WERI-Rb-1 (cell line): ENCODE results near the gene ACAD8.

Experiments
- DNase-seq: peaks from one replicate; pipeline ENCODE4 v3.0.0-alpha.2; 2020
- H3K27ac ChIP-seq: fragments of 250-450 bp; sonication (Bioruptor Pico); 2 replicates; pipeline ENCODE4 v1.5.1; 2020; ENCODE audit warnings: mild to moderate bottlenecking, moderate library complexity
- H3K27me3 ChIP-seq: fragments of 250-450 bp; sonication (Bioruptor Pico); 2 replicates; pipeline ENCODE4 v1.5.1; 2021; ENCODE audit warnings: mild to moderate bottlenecking, low read depth, moderate library complexity; ENCODE audit not compliant: insufficient read depth, severe bottlenecking
- H3K36me3 ChIP-seq: fragments of 250-450 bp; sonication (Bioruptor Pico); 2 replicates; pipeline ENCODE4 v1.5.1; 2020; ENCODE audit warnings: mild to moderate bottlenecking, moderate library complexity
- H3K4me3 ChIP-seq: 2 replicates; pipeline ENCODE4 v1.5.1; 2011; ENCODE audit warnings: low read depth, mild to moderate bottlenecking, control low read depth, low read length
- H3K9me3 ChIP-seq: fragments of 250-450 bp; sonication (Bioruptor Pico); 2 replicates; pipeline ENCODE4 v1.5.1; 2021; ENCODE audit warnings: mild to moderate bottlenecking, moderate library complexity; ENCODE audit not compliant: severe bottlenecking
- TF ChIP-seq, protein P1 (sequence below): IDR thresholded peaks from 2 replicates; pipeline ENCODE4 v1.5.1; 2011; ENCODE audit warnings: low read depth, mild to moderate bottlenecking, control low read depth, inconsistent platforms, low read length

ACAD8 gene

DNA sequence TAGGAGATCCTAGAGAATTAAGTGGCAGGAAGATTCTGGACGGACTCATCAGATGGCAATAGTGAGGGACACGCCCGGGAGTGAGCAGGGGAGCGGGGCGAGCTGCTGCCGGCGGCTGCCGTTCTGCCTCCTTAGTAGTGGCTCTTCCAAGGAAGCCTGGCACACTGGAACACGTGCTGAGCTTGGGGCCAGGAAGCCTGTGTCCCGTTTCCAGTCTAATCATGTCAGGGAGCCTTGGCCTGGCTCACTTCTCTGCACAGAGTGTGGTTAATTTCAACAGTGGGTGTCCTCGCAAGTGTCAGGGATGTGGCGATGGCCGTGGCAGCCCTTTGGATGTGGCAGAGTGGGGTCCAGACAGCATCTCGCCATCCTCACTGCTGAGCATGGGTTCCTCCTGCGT is 39.3 kb downstream of the ACAD8 start:
- TF ChIP-seq, protein P1, sequence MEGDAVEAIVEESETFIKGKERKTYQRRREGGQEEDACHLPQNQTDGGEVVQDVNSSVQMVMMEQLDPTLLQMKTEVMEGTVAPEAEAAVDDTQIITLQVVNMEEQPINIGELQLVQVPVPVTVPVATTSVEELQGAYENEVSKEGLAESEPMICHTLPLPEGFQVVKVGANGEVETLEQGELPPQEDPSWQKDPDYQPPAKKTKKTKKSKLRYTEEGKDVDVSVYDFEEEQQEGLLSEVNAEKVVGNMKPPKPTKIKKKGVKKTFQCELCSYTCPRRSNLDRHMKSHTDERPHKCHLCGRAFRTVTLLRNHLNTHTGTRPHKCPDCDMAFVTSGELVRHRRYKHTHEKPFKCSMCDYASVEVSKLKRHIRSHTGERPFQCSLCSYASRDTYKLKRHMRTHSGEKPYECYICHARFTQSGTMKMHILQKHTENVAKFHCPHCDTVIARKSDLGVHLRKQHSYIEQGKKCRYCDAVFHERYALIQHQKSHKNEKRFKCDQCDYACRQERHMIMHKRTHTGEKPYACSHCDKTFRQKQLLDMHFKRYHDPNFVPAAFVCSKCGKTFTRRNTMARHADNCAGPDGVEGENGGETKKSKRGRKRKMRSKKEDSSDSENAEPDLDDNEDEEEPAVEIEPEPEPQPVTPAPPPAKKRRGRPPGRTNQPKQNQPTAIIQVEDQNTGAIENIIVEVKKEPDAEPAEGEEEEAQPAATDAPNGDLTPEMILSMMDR = no peak
- no peaks in the 10 kb centered on the region for H3K36me3 ChIP-seq

DNA sequence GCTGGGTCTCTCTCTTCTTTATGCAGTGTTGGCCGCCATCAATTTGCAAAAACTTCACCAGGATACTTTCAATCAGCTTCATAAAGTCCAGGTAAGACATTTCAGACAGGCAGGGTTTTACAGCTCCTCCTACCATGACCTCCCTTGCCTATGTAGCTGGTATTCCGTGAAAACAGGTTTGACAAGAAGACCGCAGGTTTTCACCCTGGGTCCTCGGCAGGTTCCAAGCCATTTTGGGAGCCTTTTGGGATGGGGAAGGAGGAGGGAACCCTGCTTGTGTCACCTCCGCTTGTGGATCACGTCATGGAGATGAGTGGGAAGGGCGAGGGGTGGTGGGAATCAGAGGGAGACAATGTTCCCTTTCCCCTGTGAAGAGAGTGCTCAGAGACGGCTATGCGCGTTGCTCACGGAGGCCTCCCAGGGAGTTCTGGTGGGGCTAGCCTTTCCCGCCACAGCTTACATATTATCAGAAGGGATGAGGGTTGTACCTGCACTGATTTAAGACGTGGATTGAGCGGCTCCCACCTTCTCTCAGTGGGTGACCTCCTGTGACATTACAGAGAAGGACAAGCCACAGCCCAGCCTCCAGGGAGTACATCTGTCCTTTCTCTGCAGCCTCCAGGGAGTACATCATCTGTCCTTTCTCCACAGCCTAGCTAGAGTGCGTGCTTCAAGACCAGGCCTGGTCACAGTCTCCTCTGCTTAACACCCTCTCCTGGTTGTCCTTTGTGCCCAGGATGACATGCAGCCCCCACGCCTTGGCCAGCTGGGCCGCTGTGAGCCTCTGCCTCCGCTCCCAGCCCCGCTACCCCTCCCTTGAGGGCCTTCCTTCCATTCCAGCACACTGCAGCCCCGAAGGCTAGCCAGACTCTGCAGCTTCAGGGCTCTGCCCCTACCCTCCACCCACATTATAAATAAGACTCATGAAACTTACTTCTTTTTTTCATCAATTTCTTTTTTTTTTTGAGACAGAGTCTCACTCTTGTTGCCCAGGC is 40.0 kb downstream of the ACAD8 start:
- no peak for DNase-seq
- Histone ChIP-seq H3K27ac (no peak overlapping the region), H3K4me3 (no peak overlapping the region), H3K9me3 (no peaks in the 10 kb centered on the region), H3K36me3 (no peaks in the 10 kb centered on the region), H3K27me3 (no peaks in the 10 kb centered on the region)
- TF ChIP-seq, protein P1 = no peak

More for the DNA sequence above, 39.3 kb downstream of the ACAD8 start:
- no peak overlapping the region for H3K4me3 ChIP-seq
- no peaks in the 10 kb centered on the region for H3K9me3 ChIP-seq
- H3K27me3 ChIP-seq = no peaks in the 10 kb centered on the region
- DNase-seq = no peak
- no peak overlapping the region for H3K27ac ChIP-seq

DNA sequence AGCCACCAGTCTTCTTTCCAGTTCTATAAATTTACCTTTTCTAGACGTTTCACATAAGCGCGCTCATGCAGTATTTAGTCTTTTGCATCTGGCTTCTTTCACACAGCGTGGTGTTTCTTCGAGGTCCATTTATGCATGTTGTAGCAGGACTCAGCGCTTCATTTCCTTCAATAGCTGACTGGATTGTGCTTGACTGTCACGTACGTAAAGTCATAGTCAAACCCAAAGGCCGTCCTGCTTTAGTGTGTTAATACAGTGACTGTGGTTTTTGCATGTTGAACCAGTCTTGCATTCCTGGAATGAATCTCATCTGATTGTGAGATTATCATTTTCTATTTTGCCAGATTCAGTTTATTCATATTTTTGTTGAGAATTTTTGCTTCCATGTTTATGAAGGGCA is 41.3 kb downstream of the ACAD8 start:
- H3K36me3 ChIP-seq = no peaks in the 10 kb centered on the region
- H3K4me3 ChIP-seq = no peak overlapping the region
- no peak for DNase-seq
- H3K27ac ChIP-seq = no peak overlapping the region
- TF ChIP-seq, protein P1 = no peak
- no peaks in the 10 kb centered on the region for H3K9me3 ChIP-seq
- H3K27me3 ChIP-seq = no peaks in the 10 kb centered on the region

DNA sequence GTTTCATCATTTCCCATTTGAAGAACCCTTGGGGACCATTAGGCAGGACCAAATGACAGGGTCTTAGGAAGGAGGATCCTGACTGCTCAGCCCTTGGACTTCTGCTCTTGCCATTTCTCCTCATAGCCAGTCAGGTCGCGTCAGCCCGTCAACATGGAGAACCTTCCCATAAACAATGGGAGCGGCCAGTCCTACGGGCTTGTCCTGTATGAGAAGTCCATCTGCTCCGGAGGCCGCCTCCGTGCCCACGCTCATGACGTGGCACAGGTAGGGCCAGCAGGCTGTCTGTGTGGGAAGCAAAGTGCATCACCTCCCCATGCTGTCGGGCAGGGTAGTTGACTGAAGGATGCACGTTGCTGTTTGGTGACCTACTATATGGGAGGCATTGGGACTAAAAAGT is 58.9 kb downstream of the ACAD8 start:
- DNase-seq = no peak
- Histone ChIP-seq H3K27ac (no peak overlapping the region), H3K4me3 (no peak overlapping the region), H3K36me3 (no peaks in the 10 kb centered on the region), H3K9me3 (peaks cover 3% of the 10 kb centered on the region), H3K27me3 (no peaks in the 10 kb centered on the region)
- TF ChIP-seq, protein P1 = no peak

DNA sequence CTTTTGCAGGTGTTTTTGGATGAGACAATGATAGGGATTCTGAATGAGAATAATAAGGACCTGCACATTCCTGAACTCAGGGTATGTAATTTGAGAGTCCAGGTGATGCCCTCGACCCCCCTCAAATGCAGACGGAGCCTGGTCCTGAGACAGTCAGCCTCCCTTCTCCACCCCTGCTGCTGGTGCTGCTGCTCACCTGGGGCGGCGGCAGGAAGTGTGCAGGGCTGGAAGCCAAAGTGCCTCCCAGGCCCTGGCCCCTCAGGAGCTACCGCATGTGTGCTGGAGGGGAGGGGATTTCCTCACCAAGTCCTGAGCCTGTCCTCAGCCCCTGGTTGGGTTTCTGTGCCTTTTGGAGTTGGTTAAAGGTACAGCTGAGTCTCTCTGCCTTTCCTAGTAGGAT is 59.4 kb downstream of the ACAD8 start:
- H3K27ac ChIP-seq = no peak overlapping the region
- DNase-seq = no peak
- H3K4me3 ChIP-seq = no peak overlapping the region
- no peaks in the 10 kb centered on the region for H3K36me3 ChIP-seq
- no peaks in the 10 kb centered on the region for H3K27me3 ChIP-seq
- peaks cover 3% of the 10 kb centered on the region for H3K9me3 ChIP-seq
- TF ChIP-seq, protein P1 = no peak
